HG03571 (cell line): Measurements from ENCODE around the gene FGFR1OP2.
"Not testable (repeated sequence)": the region's sequence is repeated elsewhere in the genome, so short reads cannot be mapped to it uniquely, and the experiment has no call there.

Source experiments
- ATAC-seq: cut with Tn5 transposase; IDR thresholded peaks from one replicate; pipeline ENCODE4 v1.9.1; 2021; ENCODE audit not compliant: unreplicated experiment

FGFR1OP2 gene

GRCh38 chr12:26940516-26941214 lies 2.4 kb downstream of the FGFR1OP2 start:
- ATAC-seq, result no peak

- ATAC-seq, result no peak
Measured at GRCh38 chr12:26941215-26941594, 2.9 kb downstream of the FGFR1OP2 start.

- ATAC-seq, result no peak
Measured at GRCh38 chr12:26948309-26948708, 10.0 kb downstream of the FGFR1OP2 start.

GRCh38 chr12:26953447-26953846 lies 15.2 kb downstream of the FGFR1OP2 start:
- no peak for ATAC-seq

GRCh38 chr12:26954027-26954426 lies 15.8 kb downstream of the FGFR1OP2 start:
- ATAC-seq, result no peak

- not testable (repeated sequence) for ATAC-seq
Measured at GRCh38 chr12:26961391-26961790, 23.1 kb downstream of the FGFR1OP2 start.

GRCh38 chr12:26961803-26962202 lies 23.5 kb downstream of the FGFR1OP2 start:
- ATAC-seq, result no peak

- no peak for ATAC-seq
Measured at GRCh38 chr12:26963413-26963812, 25.1 kb downstream of the FGFR1OP2 start.

GRCh38 chr12:26966842-26967241 lies 28.6 kb downstream of the FGFR1OP2 start:
- no peak for ATAC-seq

- ATAC-seq, result no peak
Measured at GRCh38 chr12:26970136-26970535, 31.9 kb downstream of the FGFR1OP2 start.

- ATAC-seq, result peak; percentile 86
Measured at GRCh38 chr12:26971963-26972362, 33.7 kb downstream of the FGFR1OP2 start.

- no peak for ATAC-seq
Measured at GRCh38 chr12:26976687-26977086, 38.4 kb downstream of the FGFR1OP2 start.

- no peak for ATAC-seq
Measured at GRCh38 chr12:26978801-26979200, 40.5 kb downstream of the FGFR1OP2 start.

- no peak for ATAC-seq
Measured at GRCh38 chr12:26979733-26980132, 41.5 kb downstream of the FGFR1OP2 start.

- ATAC-seq, result no peak
Measured at GRCh38 chr12:26982866-26983265, 44.6 kb downstream of the FGFR1OP2 start.

GRCh38 chr12:26987634-26988424 lies 49.6 kb downstream of the FGFR1OP2 start:
- no peak for ATAC-seq

- no peak for ATAC-seq
Measured at GRCh38 chr12:26988703-26989102, 50.4 kb downstream of the FGFR1OP2 start.

GRCh38 chr12:26989873-26990272 lies 51.6 kb downstream of the FGFR1OP2 start:
- ATAC-seq, result no peak

- ATAC-seq, result no peak
Measured at GRCh38 chr12:26991826-26992225, 53.6 kb downstream of the FGFR1OP2 start.

GRCh38 chr12:26994109-26994508 lies 55.8 kb downstream of the FGFR1OP2 start:
- no peak for ATAC-seq

- no peak for ATAC-seq
Measured at GRCh38 chr12:26995706-26996105, 57.4 kb downstream of the FGFR1OP2 start.

- ATAC-seq, result no peak
Measured at GRCh38 chr12:26997003-26997402, 58.7 kb downstream of the FGFR1OP2 start.
